Measurements from ENCODE around the gene RDH8.
"Not testable (repeated sequence)": the region's sequence is repeated elsewhere in the genome, so short reads cannot be mapped to it uniquely, and the experiment has no call there.

RDH8 gene

GRCh38 chr19:10006335-10006708, 7.0 kb upstream of the RDH8 start:
- DNase-seq = no peak

GRCh38 chr19:10006752-10007323, 6.4 kb upstream of the RDH8 start:
- no peak for DNase-seq

- DNase-seq = no peak
These were observed 5.7 kb upstream of the RDH8 start for GRCh38 chr19:10007371-10008183.

GRCh38 chr19:10008184-10008765, 5.0 kb upstream of the RDH8 start:
- no peak for DNase-seq

GRCh38 chr19:10009714-10010224, 3.5 kb upstream of the RDH8 start:
- DNase-seq = no peak

- DNase-seq = no peak
These were observed 3.0 kb upstream of the RDH8 start, which contains the start of gene COL5A3 for GRCh38 chr19:10010247-10010691. Gene COL5A3, minus strand, starts transcription at chr19:10010504. Its CDS starts 119 bp downstream, at chr19:10010385.

- DNase-seq = no peak
These were observed 2.3 kb upstream of the RDH8 start for GRCh38 chr19:10010939-10011338.

- DNase-seq = no peak
These were observed 1.3 kb upstream of the RDH8 start for GRCh38 chr19:10011974-10012373.

GRCh38 chr19:10013834-10014618, 743 bp downstream of the RDH8 start:
- DNase-seq = no peak

- no peak for DNase-seq
These were observed 5.0 kb downstream of the RDH8 start for GRCh38 chr19:10018263-10018662.

GRCh38 chr19:10018786-10019185, 5.5 kb downstream of the RDH8 start:
- DNase-seq = no peak

- no peak for DNase-seq
These were observed 6.0 kb downstream of the RDH8 start for GRCh38 chr19:10019246-10019645.

- DNase-seq = no peak
These were observed 7.6 kb downstream of the RDH8 start for GRCh38 chr19:10020851-10021250.

GRCh38 chr19:10021446-10021845, 8.2 kb downstream of the RDH8 start:
- DNase-seq = no peak

- DNase-seq = no peak
These were observed 8.6 kb downstream of the RDH8 start for GRCh38 chr19:10021863-10022262.

- DNase-seq = not testable (repeated sequence)
These were observed 9.8 kb downstream of the RDH8 start for GRCh38 chr19:10023096-10023495.

- no peak for DNase-seq
These were observed 13.5 kb downstream of the RDH8 start for GRCh38 chr19:10026744-10027143.

GRCh38 chr19:10027158-10027997, 14.1 kb downstream of the RDH8 start:
- DNase-seq = peak; percentile 68

GRCh38 chr19:10033614-10034013, 20.3 kb downstream of the RDH8 start:
- DNase-seq = no peak

- DNase-seq = no peak
These were observed 23.4 kb downstream of the RDH8 start for GRCh38 chr19:10036601-10037071.

GRCh38 chr19:10037367-10037766, 24.1 kb downstream of the RDH8 start:
- DNase-seq = no peak

- no peak for DNase-seq
These were observed 24.5 kb downstream of the RDH8 start for GRCh38 chr19:10037809-10038208.
